ENCODE data around the gene CREBBP.

The CREBBP gene

DNA sequence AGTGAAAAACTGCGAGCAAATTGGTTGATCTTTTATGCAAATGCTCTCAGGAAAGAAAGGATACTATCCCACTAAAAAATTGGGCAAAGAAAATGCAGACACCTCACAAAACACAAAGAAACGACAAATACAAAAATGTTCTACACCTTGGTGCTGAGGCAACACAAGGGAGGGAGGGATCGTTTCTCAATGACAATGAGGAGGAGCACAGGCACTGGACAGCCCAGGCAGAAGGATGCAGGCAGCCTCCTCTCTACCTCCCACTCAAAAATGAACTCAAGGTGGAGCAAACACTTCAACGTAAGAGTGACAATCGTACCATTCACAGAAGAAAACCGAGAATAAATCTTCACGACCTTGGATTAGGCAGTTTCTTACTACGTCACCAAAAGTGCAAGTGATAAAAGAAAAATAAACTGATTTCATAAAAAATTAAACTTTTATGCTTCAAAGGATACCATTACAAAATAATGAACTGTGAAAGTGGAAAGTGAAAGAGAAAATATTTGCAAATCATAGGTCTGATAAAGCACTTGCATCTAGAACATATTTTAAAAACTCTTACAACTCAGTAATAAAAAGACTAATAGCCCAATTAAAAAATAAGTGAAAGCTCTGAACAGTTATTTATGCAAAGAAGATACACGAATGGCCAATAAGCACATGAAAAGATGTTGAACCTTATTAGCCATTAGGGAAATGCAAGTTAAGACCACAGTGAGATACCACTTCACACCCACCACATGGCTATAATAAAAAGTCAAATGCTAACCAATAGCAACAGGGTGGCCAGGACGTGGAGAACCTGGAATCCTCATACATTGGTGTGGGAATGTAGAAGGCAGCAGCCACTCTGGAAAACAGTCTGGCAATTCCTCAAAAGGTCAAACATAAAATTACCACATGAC, 82.4 kb downstream of the CREBBP start:
- DNase-seq (ENCODE audit: low read depth): no peak

DNA sequence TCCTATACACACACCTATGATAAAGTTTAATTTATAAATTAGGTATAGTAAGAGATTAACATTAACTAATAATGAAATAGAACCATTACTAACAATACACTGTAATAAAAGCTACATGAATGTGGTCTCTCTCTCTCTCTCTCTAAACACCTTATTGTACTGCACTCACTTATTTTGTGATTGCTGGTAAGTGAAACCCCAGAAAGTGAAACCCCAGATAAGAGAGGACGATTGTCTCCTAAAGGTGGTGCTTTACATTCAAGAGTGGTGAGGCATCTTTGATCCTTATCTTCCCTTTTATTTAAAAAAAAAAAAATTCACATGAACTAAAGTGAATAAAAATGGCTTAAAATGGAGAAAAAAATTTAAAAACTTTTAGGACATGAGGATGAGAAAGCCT, 83.0 kb downstream of the CREBBP start:
- DNase-seq (ENCODE audit: low read depth): no peak

DNA sequence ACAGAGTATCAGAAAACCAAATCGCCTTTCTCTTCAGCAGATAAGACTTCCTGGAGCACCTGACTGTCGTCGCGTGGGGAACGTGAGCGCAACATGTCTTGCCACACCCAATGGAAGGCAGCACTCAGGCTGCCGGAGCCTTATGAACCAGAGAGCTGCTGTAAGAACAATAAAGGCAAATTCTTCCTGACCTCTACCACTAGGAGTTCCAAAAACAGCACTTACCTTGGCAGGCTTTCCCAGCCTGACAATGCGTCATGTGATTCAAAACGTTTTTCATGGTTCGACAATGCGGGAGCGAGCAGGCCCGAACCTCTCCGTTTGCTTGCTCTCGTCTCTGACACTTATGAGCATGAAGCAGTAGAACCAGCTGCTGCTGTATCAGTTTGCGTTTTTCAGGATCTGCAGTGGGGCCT, 87.3 kb downstream of the CREBBP start:
- no peak for DNase-seq (ENCODE audit: low read depth)

DNA sequence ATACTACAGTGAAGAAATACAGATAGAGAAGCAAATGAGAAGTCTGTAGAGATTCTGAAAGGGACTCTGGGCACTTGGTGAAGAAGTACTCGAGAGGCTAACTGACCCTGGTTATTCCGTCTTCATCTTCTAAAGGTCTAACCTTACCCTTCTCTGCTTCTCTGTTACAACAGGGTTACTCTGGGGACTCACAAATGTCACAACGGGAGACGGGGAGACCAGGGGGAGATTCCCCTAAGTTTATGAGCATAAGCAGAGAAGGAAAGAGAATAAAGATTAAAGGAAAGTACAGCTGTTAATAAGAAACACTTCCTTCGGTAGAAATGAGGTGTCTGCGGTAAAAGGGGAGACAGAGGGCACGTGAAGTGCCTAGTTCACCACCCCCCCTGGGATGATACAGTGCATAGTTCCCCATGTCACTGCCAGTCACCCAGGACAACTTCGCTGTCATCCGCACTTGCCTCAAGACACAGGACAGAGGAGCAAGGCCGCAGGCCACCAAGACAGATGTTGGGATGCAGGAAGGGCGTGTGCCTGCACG, 88.0 kb downstream of the CREBBP start:
- DNase-seq (ENCODE audit: low read depth): no peak

DNA sequence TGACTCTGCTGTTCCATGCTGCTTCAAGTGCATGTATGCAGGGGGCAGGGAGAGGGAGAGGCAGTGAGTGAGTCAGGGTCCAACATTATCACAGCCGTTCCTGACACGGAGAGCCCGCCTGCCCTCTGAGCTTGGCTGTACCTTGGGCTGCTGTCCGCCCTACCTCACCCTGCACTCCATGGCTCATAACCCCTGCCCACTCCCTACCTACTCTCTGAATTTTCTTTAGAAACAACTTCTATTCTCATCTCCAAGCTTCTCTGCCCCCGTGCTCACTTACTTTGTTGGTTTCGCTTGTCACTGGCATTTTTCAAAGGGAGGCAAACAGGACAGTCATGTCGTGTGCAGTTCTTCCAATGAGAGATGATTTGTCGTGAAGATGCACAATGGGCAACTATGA, 88.8 kb downstream of the CREBBP start:
- no peak for DNase-seq (ENCODE audit: low read depth)

DNA sequence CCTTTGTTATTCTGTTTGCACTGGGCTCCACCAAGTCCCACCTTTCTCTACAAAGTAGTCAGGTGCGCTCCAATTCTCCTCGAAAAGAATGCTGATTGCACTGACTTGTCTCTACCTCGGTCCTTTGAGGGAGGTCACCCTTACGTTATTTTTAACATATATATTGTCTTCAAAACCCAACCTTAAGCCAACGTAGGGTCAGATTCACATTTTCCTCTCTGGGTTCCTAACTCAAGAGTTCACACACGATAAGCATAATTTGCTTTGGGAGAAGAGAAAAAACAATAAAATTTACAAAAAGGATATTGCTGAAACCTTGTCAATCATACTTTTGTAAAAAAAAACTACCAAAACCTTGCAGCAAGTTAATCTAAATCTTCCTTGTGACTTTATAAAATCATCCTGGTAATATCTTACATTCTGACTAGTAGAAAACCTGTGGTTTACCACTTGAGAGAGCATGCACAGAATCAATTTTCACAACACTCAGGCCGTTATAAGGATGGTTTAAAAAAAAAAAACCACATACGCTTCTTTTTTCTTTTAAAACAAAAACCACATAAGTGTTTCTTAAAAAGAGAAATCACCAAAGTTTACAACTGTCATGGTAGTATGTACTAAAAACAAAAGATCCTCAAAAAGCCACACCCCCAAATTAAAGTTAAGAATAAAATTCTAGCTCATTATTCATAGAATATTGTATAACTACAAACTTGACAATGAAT, 91.0 kb downstream of the CREBBP start:
- DNase-seq (ENCODE audit: low read depth): no peak

DNA sequence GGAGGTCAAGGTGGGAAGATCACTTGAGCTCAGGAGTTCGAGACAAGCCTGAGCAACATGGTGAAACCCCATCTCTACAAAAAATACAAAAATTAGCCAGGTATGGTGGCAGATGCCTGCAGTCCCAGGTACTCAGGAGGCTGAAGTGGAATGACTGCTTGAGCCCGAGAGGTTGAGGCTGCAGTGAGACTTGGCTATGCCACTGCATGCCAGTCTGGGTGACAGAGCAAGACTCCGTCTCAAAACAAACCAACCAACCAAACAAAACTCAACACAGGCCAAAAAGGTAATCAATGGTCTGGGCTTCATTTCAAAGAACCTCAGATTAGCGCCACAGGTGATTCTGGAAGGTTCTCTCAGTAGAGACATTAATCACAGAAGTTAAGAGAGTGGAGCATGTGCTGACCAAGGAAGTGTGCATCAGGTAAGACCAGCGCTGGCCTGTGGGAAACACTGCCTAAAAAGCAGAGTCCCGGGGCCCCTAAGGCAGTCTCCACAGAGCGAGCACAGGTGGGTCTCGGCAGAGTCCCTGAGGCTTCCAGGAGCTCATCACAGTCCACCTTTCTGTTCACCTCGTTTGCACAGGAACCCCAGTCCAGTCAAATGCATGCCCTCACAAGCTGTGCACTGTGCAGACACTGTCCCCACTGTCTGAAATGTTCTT, 91.7 kb downstream of the CREBBP start:
- no peak for DNase-seq (ENCODE audit: low read depth)

DNA sequence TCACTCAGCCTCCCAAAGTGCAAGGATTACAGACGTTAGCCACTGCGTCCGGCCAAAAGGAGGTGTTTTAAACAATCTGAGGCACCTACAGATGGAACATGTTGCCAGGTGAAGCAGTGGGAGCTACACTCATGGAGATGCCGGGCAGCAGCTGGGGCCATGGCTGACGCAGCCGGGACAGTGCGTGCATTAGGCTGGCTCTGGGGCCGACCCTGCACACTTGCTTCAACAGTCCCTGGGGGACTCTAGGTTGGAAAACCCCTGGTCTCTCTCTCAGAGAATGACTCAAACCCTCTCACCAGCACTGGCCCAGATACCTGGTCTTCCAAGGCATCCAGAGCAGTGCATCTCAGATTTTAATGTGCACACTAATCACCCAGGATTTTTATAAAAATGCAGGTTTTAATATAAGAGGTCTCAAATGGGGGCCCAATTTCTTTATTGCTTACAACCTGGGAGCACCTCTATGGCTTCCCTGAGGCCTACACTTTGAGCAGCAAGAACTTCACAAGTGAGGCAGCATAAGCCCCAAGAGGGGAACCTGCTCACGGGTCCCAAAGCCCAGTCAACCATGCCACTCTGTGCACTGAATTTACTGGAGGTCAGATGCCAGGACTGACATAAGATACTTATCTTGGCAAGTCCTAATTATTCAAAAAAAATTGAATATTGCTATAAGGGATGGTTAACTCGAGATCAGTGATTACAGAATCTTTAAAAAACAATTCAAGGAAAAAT, 92.4 kb downstream of the CREBBP start:
- no peak for DNase-seq (ENCODE audit: low read depth)

DNA sequence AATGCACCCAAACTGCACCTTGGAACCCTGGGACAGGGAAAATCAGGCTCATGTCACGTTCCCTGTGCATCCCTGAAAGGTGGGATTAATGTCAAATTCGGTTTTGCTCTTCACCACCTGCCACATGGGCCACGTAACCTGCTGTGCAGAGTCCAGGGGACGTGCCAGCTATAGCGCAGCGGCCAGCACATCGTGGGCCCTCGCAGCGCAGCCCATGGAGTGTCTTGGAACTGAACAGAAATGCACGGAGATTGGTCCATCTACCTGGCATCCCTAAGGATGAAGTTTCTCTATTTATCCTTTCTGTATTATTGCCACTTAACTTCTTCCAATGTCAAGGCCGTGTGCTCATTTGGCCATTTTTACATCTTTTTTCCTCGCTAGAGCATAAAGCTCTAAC, 95.1 kb downstream of the CREBBP start:
- no peak for DNase-seq (ENCODE audit: low read depth)

DNA sequence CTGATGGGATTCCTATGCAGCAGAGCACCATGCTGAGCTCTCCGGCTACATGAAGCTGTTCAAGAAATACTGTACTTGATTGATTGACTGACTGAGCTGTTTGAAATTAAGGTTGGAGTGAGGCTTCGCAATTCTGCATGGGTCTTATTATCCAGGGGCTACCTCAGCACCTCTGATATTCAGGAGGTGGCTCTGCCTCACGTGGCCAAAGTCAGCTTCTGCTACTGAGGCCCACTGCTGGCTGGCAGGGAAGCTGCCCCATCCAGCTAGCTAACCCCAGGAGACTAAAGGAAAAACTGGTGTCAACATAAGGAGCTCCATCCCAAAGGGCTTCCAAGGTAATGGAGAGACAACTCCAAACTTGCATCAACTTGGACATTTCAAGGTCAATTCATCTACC, 97.0 kb downstream of the CREBBP start:
- no peak for DNase-seq (ENCODE audit: low read depth)

DNA sequence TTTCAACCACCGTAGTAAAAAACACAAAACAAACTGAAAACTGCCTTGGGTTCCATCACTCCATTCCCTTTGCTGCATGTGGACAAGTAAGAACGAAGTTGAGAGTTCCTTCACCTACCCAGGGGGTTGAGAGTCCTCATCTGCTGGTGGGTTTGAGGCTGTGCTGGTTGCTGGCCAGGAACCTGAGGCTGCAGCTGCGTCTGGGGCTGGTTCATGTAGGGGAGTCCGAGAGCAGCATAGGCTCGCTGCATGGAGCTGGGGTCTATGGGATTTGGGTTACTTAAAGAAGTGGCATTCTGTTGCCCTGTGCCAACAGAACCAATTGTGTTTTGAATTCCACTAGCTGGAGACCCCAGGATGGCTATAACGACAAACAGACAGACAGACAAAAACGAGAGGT, 97.9 kb downstream of the CREBBP start:
- DNase-seq (ENCODE audit: low read depth): no peak

DNA sequence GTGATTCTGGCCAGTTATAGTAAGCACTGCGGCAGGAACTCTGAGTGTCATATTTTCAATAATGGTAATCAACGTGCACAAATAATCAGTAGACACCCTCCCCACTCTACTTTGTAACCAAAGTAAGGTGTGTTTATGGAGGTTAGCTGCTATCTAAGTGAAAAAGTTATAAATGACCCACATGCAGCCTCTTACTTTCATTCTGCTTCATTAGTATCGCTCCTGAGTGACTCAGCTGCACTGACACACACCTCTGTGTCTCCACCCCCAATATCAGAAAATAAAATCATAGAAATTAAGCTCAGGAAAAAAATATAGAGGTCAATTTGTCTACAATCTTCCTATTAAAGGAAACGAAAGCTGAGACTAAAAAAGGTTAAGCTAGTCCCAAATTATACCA, 99.1 kb downstream of the CREBBP start:
- no peak for DNase-seq (ENCODE audit: low read depth)

DNA sequence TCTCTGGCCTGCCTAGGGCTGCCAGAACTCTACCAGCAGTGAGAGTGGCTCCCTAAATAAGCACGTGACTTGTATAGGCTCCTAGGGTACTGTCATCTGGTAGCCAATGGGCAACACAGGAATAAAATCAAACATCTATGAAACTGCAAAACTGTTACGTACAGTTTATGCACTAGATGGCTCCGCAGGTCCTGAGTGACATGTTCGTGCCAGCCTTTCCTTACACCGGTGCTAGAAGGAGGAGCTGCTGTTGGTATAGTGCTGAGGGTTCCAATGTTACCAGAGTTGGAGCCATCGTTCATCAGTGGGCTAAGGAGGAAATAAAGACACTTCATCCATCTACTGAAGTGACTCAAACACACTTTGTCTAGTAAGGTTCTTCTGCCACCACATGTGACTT, 99.9 kb downstream of the CREBBP start:
- DNase-seq (ENCODE audit: low read depth): no peak

DNA sequence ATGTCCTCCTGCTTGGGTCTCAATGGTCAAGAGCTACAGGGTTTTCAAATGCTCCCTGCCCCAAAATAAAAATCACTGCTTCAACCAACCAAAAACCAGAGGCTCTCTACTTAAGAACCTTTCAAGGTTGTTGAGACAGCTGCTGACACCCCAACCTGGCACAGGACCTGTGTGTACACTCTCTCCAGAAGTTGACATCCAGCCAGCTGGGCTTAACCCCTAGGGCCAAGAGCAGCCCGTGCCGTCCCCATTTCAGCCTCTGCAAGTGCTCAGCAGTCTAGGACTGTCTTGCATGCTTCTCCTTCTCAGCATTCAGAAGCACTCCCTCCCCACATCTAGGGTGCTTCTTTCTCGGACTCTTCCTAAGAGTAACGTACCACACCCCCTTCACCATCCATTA, 104.2 kb downstream of the CREBBP start:
- DNase-seq (ENCODE audit: low read depth): no peak

DNA sequence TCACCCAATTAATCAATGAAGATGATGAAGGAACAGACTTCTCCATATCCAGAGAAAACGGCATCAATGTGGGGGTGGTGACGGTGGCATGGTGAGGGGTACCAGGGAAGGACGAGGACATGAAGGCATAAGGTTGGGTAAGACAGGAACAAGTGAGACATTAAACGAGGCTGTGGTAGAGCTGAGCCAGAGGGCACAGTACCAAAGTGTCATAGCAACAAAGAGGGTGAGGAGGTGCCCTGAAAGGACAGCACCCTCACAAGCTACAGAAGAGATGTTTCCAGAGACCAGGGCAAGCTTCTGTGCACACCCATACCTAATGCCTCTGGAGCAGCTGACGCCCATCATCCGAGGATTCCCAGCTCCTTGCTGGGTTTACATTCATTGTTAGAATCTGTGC, 105.7 kb downstream of the CREBBP start:
- no peak for DNase-seq (ENCODE audit: low read depth)

DNA sequence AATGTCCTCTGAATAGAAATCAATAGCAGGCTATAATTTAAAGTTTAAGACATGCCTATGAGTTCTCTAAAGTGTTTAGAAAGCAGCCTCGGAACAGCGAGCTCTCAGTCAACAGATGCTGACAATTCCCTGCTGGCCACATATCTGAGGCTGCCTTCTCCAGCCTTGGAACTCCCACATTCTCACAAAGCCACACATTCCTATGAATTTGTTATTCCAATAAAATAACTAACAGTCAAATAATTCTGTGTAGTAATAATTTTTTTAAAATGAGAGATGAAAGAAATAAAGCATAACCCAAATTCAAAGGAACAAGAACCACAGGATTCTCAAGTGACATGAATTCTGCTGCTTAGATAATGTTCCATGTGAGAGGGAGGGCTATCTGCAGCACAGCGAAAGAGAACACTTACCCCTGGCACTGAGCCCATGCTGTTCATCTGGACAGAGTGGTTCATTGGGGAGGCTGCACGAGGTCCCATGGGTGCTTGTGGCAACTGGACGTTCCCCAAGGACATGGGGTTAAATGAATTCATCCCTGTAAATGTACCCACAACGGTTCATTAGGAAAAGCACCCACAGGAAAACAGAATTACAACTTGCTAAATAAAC, 106.3 kb downstream of the CREBBP start:
- no peak for DNase-seq (ENCODE audit: low read depth)

DNA sequence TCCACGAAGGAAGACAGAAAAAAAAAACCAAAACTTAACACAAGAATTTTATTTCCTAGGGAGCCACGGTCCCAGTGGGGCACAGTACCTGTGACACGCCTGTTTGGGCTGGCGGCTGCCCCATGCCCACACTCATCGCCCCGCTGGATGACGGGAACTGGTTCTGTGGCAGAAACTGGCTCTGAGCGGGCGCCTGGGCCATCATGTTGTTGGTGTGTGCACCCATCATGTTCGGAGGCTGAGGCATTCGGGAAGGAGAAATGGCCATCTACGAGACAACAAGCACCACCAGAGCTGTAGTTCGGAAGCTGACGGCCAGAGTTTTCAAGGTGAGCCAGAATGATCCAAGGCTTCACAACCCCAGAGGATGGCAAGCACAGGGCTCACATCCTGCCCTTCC, 106.8 kb downstream of the CREBBP start:
- DNase-seq (ENCODE audit: low read depth): no peak

DNA sequence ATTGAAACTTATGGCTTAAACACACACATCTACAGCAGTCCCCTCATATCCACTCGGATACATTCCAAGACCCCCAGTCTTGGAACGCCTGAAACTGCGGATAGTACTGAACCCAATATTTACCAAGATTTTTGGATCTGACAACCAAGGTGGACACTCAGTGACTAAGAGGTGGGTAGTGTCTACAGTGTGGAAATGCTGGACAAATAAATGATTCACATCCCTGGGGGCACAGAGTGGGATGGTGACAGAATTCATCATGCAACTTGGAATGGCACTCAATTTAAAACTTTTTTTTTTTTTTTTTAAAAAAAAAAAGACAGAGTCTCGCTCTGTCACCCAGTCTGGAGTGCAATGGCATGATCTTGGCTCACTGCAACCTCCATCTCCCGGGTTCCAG, 109.0 kb downstream of the CREBBP start:
- no peak for DNase-seq (ENCODE audit: low read depth)

DNA sequence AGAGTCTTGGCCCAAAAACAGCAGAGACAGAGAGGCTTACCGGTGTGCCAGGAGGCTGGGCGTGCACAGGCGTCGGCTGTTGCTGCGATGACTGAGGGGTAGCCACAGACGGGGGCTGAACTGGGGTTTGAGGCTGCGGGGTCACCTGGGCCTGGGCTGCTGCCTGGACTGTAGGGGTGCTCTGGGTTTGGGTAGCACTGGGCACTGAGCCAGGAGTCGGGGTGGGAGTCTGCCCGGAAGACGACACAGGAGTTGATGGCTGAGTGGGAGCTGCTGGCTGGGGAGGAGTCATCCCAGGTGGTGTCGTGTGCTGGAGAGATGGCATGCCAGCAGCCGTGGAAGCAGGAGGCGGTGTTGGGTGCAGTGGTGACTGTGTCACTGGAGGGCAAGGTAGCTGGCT, 110.0 kb downstream of the CREBBP start:
- no peak for DNase-seq (ENCODE audit: low read depth)

DNA sequence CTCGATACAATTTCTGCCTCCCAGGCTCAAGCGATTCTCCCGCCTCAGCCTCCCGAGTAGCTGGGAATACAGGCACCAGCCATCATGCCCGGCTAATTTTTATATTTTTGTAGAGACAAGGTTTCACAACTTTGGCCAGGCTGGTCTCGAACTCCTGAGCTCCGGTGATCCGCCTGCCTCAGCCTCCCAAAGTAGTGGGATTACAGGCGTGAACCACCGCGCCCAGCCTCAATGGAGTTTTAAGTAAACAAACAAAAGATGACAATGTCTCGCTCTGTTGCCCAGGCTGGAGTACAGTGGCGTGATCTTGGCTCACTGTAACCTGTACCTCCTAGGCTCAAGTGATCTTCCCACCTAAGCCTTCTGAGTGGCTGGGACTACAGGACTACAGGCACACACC, 110.6 kb downstream of the CREBBP start:
- DNase-seq (ENCODE audit: low read depth): no peak

DNA sequence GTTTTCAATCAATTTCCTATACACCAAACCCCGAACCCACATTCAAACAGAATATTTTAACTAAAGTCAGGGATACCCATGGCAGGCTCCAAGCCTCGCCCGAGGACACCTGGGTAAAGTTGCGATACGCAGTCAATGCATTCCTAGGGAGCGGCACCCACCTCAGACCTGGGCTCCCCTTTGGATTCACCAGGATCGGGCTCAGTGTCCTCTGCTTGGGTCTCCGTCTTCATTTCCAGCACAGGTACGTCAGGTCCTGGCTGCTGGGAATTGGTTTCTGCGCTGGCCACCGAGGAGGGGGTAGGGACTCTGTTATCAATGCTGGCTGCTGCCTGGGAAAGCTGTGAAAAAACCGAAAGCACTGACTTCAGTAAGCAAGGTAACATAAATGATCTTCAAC, 111.5 kb downstream of the CREBBP start:
- no peak for DNase-seq (ENCODE audit: low read depth)

Data from stimulated activated CD8-positive, alpha-beta memory T cell treated with anti-CD3 and anti-CD28 coated beads, Interleukin-15, amount 100 ng/mL, for 1 hour (primary cell).